BE2C (cell line): ENCODE data around the gene CORO2B.

ENCODE experiments used
- DNase-seq: peaks from one replicate; pipeline ENCODE4 v3.0.0-alpha.2; 2020
- H3K27me3 ChIP-seq: fragments of 250-450 bp; sonication (Bioruptor Pico); 2 replicates; pipeline ENCODE4 v1.5.1; 2020; ENCODE audit warnings: mild to moderate bottlenecking
- H3K36me3 ChIP-seq: fragments of 250-450 bp; sonication (Bioruptor Pico); 2 replicates; pipeline ENCODE4 v1.5.1; 2020; ENCODE audit warnings: mild to moderate bottlenecking
- H3K4me1 ChIP-seq: fragments of 250-450 bp; sonication (Bioruptor Pico); 2 replicates; pipeline ENCODE4 v1.5.1; 2020
- H3K4me3 ChIP-seq: 2 replicates; pipeline ENCODE4 v1.5.1; 2011; ENCODE audit warnings: low read depth, low read length
- H3K9me3 ChIP-seq: fragments of 250-450 bp; sonication (Bioruptor Pico); 2 replicates; pipeline ENCODE4 v1.5.1; 2020
- CTCF ChIP-seq: IDR thresholded peaks from 2 replicates; pipeline ENCODE4 v1.5.1; 2012; ENCODE audit warnings: mild to moderate bottlenecking, low read depth, low read length

CORO2B gene

GRCh38 chr15:68776477-68777270 is 197.9 kb downstream of the CORO2B start:
- no peak for DNase-seq
- Histone ChIP-seq H3K27me3 (no peaks in the 10 kb centered on the region), H3K4me1 (peaks cover 9% of the 10 kb centered on the region), H3K9me3 (no peaks in the 10 kb centered on the region), H3K4me3 (no peak overlapping the region), H3K36me3 (peaks cover 31% of the 10 kb centered on the region)
- no peak for TF ChIP-seq CTCF
